Transverse colon (tissue), 4 donors: ENCODE measurements around the gene SPTBN5. TPM values are rescaled to one million over a fixed set of nuclear protein-coding genes. Genes with fewer than 3 reads are reported as not detected.

Experiments used
- DNase-seq: peaks from one replicate; pipeline ENCODE4 v3.0.0-alpha.2; 2019
- H3K27ac ChIP-seq, 4 donors: fragments of 200-600 bp; sonication (generic); 2 replicates each; pipeline ENCODE4 v1.5.1; 2016 to 2018; ENCODE audit warnings: inconsistent platforms in 4 of 4
- H3K27me3 ChIP-seq: fragments of 200-600 bp; sonication (generic); 2 replicates; pipeline ENCODE4 v1.5.1; 2017; ENCODE audit warnings: inconsistent platforms
- H3K36me3 ChIP-seq, 4 donors: fragments of 200-600 bp; sonication (generic); 2 replicates each; pipeline ENCODE4 v1.5.1; 2017 to 2019; ENCODE audit warnings: inconsistent platforms in 4 of 4
- H3K4me1 ChIP-seq, 4 donors: fragments of 200-600 bp; sonication (generic); 2 replicates each; pipeline ENCODE4 v1.5.1; 2017 to 2020; ENCODE audit warnings: inconsistent platforms in 4 of 4
- H3K4me3 ChIP-seq, 4 donors: fragments of 200-600 bp; sonication (generic); 1 replicate in 1 of 4; 2 replicates in 3 of 4; pipeline versions ENCODE4 v1.5.1 to v1.6.1; 2017 to 2019; ENCODE audit warnings: inconsistent platforms in 4 of 4
- H3K9me3 ChIP-seq, 2 donors: fragments of 200-600 bp; sonication (generic); 2 replicates each; pipeline ENCODE4 v1.5.1; 2017 to 2019; ENCODE audit warnings: inconsistent platforms in 2 of 2
- CTCF ChIP-seq, 5 experiments: fragments of 200-600 bp in 3 of 5; fragments of 450-650 bp in 2 of 5; sonication (generic) in 3 of 5; IDR thresholded peaks; 1 replicate in 2 of 5; 2 replicates in 3 of 5; pipeline ENCODE4 v1.5.1; 2016 to 2017; ENCODE audit warnings: antibody characterized with exemption in 5 of 5, inconsistent platforms in 3 of 5, mild to moderate bottlenecking in 2 of 5, moderate library complexity in 1 of 5
- EP300 ChIP-seq: sonication (generic); formaldehyde crosslinking; IDR thresholded peaks from one replicate; pipeline ENCODE4 v1.6.1; 2017; ENCODE audit warnings: antibody characterized with exemption, low read depth
- POLR2A ChIP-seq: fragments of 450-650 bp; IDR thresholded peaks from one replicate; pipeline ENCODE4 v1.6.1; 2016; ENCODE audit warnings: antibody characterized with exemption, mild to moderate bottlenecking, moderate library complexity
- POLR2AphosphoS5 ChIP-seq, 3 donors: sonication (generic); formaldehyde crosslinking; IDR thresholded peaks; one replicate each; pipeline ENCODE4 v1.6.1; 2016; ENCODE audit warnings: antibody characterized with exemption in 3 of 3
- WGBS, 2 donors: methylation state at CpG; one replicate each; pipeline ENCODE4 v1.1.5; 2018; ENCODE audit warnings: low coverage in 1 of 2; 5-methylcytosine and 5-hydroxymethylcytosine counted together
- in situ Hi-C, 4 donors: fragments of 200-750 bp; cut with MboI; loops; one replicate each; pipeline versions ENCODE4 v1.15.0 to v1.15.1; 2017; ENCODE audit warnings: low sequenced_read_pairs in 3 of 4, low pct_ligation_motif_present in 1 of 4, low pct_unique_long_range_greater_than_20kb in 1 of 4
- intact Hi-C: fragments of 100-400 bp; cut with DNase I; formaldehyde crosslinking; loops from one replicate; pipeline ENCODE4 v1.15.1; 2023; ENCODE audit warnings: low total_unique reads
- total RNA-seq, 4 donors: library from RNA; depleted of rRNA; stranded (reverse); fragments of >200 nt; gene quantifications; one replicate each; pipeline ENCODE4 v1.1.0, GENCODE V29; 2016

SPTBN5 gene
- total RNA-seq, 4 donors from 2014 or later, result 0.16 to 8.0 (median 1.1) TPM

DNA sequence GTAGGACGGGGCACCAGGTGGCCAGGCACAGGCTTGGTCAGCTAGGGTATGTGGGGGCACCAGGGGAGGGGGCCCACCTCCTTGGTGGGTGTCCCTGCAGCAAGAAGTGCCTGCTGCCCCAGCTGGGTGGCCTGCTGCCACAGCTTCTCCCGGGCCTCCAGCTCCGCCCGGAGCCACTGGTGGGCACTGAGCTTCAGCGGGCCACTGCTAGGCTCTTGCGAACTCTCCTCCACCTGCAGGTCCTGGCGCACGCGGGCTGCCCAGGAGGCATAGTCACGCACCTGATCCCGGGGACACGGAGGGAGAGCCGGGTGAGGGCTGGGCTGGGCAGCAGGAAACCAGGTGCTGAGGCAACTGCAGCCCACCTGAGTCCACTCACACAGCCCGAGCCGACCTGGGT, 25.5 kb downstream of the SPTBN5 start:
- H3K36me3 ChIP-seq, result no peaks in the 10 kb centered on the region
- no peak for TF ChIP-seq POLR2AphosphoS5 (IDR thresholded peaks at IDR 0.05)
- TF ChIP-seq CTCF (IDR thresholded peaks at IDR 0.05), result no peak
- TF ChIP-seq POLR2A, result no peak
- TF ChIP-seq EP300, result no peak
- H3K9me3 ChIP-seq, result no peaks in the 10 kb centered on the region
- WGBS, 2 donors, result 86% methylated on average over 14 of the region's 15 CpGs; no CpG with 5 or more reads in 1 of the 2 donors
- no peak overlapping the region for H3K27ac ChIP-seq
- no peak for DNase-seq
- no peaks in the 10 kb centered on the region for H3K27me3 ChIP-seq
- no peaks in the 10 kb centered on the region for H3K4me1 ChIP-seq
- no peak overlapping the region for H3K4me3 ChIP-seq
- intact Hi-C loops, result no loop called here
- in situ Hi-C loops, result no loop called here

GRCh38 chr15:41866872-41867579, 26.8 kb downstream of the SPTBN5 start:
- Histone ChIP-seq H3K36me3 (no peaks in the 10 kb centered on the region), H3K9me3 (no peaks in the 10 kb centered on the region), H3K27me3 (no peaks in the 10 kb centered on the region), H3K27ac (no peak overlapping the region), H3K4me3 (no peak overlapping the region), H3K4me1 (peaks cover 0 to 4% (median 0%) of the 10 kb centered on the region in 4 donors)
- DNase-seq, result no peak
- TF ChIP-seq POLR2A (no peak), CTCF (IDR thresholded peaks at IDR 0.05) (no peak), EP300 (no peak), POLR2AphosphoS5 (IDR thresholded peaks at IDR 0.05) (no peak)
- WGBS, 2 donors, result 85% methylated on average over 9 of the region's 25 CpGs; no CpG with 5 or more reads in 1 of the 2 donors
- in situ Hi-C loops, result no loop called here
- intact Hi-C loops, result no loop called here

GRCh38 chr15:41866263-41866703, 27.6 kb downstream of the SPTBN5 start:
- intact Hi-C loops (no loop called here), in situ Hi-C loops (no loop called here)
- Histone ChIP-seq H3K9me3 (no peaks in the 10 kb centered on the region), H3K27ac (no peak overlapping the region), H3K4me1 (peaks cover 0 to 4% (median 0%) of the 10 kb centered on the region in 4 donors), H3K4me3 (no peak overlapping the region), H3K27me3 (no peaks in the 10 kb centered on the region), H3K36me3 (no peaks in the 10 kb centered on the region)
- WGBS, 2 donors, result 77% methylated on average over 3 of the region's 8 CpGs; no CpG with 5 or more reads in 1 of the 2 donors
- TF ChIP-seq EP300 (no peak), POLR2A (no peak), POLR2AphosphoS5 (IDR thresholded peaks at IDR 0.05) (no peak), CTCF (IDR thresholded peaks at IDR 0.05) (no peak)
- no peak for DNase-seq

- no peaks in the 10 kb centered on the region for H3K9me3 ChIP-seq
- WGBS, 2 donors, result 86% methylated on average over 18 of the region's 18 CpGs; no CpG with 5 or more reads in 1 of the 2 donors
- no peak for TF ChIP-seq CTCF (IDR thresholded peaks at IDR 0.05)
- no peaks in the 10 kb centered on the region for H3K36me3 ChIP-seq
- intact Hi-C loops, result no loop called here
- in situ Hi-C loops, result no loop called here
- no peak for DNase-seq
- H3K4me1 ChIP-seq, result peaks cover 0 to 4% (median 0%) of the 10 kb centered on the region in 4 donors
- no peaks in the 10 kb centered on the region for H3K27me3 ChIP-seq
- H3K4me3 ChIP-seq, result no peak overlapping the region
- no peak overlapping the region for H3K27ac ChIP-seq
Measured at GRCh38 chr15:41865490-41866055, 28.3 kb downstream of the SPTBN5 start.
